Skin of body (tissue), 2 donors: Measurements from ENCODE around the gene TASP1. TPM values are rescaled to one million over a fixed set of nuclear protein-coding genes. Genes with fewer than 3 reads are reported as not detected.
"Not testable (repeated sequence)": the region's sequence is repeated elsewhere in the genome, so short reads cannot be mapped to it uniquely, and the experiment has no call there.

Experiments used
- DNase-seq: peaks from one replicate; lab custom pipeline; 2025; lab: John Stamatoyannopoulos, UW
- total RNA-seq: library from RNA; depleted of rRNA; stranded (reverse); fragments of >200 nt; gene quantifications from one replicate; pipeline ENCODE4 v1.2.3, GENCODE V29; 2014

TASP1 gene
- total RNA-seq, 1 donor from 2014 or later: 18.5 TPM

DNA sequence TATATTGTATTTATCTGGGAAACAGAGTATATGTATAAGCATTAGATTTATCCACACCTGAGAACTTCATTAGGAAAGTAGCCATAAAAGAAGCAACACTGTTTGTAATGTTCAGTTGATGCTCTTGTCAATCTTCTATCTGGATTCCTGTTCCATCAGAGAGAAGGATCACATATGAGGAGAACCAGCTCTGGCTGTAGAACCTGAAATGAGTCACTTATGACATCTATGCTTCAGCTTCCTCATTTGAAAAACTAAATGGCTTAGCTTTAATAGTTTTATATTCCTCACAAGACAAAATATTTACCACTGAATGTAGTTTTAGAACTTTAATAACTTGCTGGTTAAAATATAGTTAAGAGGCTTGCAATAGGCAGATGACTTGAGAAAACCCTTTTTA is 144.7 kb downstream of the TASP1 start:
- no peak for DNase-seq

DNA sequence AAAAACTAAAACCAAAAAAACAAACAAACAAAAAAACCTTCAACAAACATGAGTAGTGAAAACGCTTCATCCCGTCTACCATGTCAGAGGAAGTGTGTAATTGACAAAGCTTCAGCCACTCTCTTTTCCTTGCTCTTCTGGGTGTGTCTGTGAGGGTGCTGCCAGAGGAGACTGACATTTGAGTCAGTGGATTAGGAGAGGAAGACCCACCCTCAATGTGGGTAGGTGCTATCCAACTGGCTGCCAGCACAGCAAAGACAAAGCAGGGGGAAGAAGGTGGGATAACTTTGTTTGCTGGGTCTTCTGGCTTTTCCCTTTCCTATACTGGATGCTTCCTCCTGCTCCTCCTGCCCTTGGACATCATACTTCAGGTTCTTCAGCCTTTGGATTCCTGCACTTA is 145.6 kb downstream of the TASP1 start:
- no peak for DNase-seq

DNA sequence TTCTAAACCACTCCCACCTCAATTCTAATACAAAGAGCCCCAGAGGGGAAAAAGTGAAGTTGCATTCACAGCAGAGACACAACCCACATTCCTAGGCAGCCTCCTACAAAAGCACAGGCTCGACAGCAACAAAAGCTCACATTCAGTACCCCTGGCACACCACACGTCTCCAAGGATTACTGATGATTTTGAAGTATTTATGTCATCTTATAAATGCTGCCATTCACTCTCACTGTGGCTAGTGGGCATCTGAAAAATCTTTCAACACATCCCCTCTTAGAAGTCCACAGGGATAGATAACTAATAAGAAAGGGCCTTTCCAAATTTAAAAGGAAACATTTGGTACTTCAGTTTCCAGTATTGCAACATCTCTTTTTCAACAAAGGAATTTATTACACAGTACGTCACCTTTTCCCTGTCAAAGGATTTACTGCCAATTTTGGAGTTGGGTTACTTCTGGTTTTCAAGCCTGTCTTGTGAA is 146.7 kb downstream of the TASP1 start:
- DNase-seq: peak; percentile 88

DNA sequence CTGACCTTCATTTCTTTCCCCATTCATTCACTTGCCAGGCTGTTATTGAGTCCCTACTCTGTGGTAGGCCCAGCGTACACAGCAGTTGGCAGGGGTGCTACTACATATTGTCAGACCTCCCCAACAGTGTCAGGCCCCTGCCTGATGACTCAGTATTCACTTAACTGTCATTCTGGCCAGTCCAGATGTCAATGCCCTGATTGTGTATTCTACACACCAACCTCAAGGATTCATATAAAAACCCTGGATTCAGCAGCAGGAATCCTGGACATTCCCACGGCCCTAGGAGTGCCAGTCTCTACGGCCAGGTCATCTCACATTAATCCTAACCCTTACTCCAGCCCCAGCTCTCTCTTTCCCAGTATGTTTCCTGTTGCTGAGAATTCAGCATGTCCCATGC is 151.5 kb downstream of the TASP1 start:
- no peak for DNase-seq

DNA sequence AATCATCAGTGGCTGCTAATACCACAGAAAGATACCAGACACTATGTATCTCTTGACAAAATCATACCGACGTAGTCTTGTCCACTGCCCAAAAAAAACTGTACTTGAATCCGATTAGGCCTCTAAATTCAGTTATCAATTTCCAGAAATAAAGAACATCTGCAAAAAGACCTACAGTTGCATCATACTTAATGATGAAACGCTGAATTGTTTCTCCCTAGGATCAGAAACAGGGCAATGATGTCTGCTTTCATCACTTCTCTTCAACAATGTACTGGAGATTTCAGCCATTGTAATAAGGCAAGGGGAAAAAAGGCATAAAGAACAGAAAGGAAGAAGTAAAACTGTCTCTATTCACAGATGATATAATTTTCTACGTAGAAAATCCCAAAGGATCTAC is 152.0 kb downstream of the TASP1 start:
- DNase-seq: no peak

DNA sequence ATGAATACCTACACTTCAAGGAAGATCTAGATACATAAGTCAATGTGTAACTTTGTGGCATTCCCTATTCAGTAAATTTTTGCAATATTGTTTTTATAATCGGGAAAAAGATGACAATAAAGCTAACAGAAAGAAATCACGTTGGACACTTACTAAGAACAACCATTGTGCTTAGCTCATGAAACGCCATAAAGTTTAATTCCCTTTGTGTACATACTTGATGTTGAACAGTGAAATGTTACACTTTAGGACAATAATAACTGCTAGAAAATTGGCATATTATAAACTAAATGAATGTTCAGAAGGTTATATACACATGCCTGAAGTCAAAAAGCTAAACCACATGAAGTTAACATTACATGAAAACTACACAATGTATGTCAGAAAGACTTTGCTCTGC is 153.2 kb downstream of the TASP1 start:
- no peak for DNase-seq

DNA sequence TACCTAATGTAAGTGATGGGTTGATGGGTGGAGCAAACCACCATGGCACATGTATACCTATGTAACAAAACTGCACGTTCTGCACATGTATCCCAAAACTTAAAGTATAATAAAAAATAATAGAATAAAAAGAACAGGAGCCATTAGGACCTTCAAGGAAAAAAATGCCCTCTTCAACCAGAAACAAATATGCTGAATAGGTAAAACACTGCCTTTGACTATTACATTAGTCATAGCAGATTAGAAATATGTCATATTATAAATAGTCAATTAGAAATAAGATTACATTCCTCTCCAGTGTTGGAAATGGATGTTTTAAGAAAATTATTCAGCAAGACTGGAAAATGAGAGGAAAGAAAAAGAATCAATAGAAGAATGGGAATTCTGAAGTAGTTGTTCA is 153.7 kb downstream of the TASP1 start:
- not testable (repeated sequence) for DNase-seq

DNA sequence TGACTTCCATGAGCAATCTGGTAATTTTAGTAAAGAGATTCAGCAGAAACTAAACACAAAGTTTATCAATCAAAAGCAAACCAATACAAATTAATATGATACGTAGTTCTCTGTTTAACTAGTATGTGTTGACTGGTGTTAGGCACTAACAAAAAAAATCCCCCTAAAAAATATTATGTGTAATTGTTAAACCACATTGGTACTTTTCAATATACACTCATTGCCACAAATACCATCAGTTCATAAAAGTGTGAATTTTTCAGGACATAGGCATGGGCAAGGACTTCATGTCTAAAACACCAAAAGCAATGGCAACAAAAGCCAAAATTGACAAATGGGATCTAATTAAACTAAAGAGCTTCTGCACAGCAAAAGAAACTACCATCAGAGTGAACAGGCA is 155.3 kb downstream of the TASP1 start:
- not testable (repeated sequence) for DNase-seq

DNA sequence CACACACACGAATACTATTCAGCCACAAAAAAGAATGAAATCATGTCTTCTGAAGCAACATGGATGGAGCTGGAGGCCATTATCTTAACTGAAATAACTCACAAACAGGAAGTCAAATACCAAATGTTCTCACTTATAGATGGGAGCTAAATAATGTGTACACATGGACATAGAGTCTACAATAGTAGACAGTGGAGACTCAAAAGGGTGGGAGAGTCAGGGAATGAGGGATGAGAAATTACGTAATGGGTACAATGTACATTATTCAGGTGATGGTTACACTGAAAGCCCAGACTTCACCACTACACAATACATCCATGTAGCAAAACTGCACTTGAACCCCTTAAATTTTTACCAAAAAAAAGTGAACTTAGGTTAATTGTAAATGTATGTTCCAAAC is 160.4 kb downstream of the TASP1 start:
- DNase-seq: no peak

DNA sequence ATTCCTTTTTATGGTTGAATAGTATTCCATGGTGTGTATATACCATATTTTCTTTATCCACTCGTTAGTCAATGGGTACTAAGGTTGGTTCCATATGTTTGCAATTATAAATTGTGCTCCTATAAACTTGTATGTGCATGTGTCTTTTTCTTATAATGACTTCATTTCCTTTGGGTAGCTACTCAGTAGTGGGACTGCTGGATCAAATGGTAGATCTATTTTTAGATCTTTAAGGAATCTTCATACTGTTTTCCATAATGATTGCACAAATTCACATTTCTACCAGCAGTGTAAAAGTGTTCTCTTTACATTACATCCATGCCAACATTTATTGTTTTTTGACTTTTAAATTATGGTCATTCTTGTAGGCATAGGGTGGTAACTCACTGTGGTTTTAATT is 164.3 kb downstream of the TASP1 start:
- no peak for DNase-seq

DNA sequence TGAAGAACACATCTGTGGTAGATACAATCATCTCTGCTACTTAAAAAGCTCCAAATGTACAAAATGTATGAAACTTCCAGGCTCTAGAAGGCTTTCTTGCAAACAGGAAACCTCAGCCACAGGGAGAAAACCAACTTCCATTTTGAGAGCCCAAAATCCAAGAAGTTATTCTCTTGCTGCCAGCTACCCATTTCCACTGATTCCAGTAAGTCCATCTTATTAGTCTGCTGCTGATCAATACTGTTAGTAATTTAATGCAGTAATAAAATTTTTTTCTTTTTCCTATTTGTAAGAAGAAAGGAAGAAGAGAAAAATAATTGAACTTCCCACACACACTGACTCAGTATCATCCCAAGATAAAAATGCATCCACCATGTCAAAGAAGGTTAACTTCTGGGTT is 169.5 kb downstream of the TASP1 start:
- no peak for DNase-seq

DNA sequence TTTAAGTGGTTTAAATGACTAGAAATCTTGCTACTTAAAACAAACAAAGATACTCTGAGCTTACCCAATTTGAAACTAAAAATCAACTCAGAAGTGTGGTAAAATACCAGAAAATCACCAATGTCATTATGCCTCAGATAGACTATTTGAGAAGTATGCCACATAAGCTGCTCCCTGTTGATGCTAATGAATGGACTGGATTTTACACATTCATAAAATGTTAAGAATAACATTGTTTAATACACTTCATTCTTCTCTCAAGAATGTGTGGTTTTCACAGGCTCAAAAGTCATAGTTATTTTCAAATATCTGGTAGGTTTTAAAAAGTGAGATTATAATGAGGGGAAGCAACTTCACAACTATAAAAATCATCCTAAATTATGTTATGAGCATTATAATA is 170.6 kb downstream of the TASP1 start:
- no peak for DNase-seq

DNA sequence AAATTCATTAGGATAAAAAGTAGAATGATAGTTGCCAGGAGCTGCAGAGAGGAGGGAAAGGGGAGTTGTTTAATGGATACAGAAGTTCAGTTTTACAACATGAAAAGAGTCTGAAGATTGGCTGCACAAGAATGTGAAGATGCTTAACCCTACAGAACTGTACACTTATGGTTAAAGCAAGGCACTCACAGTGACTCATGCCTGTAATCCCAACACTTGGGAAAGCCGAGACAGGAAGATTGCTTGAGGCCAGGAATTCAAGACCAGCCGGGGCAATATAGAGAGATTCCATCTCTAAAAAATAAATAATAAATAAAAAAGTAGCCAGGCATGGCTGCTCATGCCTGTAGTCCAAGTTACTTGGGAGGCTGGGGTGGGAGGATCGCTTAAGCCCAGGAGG is 174.0 kb downstream of the TASP1 start:
- no peak for DNase-seq

DNA sequence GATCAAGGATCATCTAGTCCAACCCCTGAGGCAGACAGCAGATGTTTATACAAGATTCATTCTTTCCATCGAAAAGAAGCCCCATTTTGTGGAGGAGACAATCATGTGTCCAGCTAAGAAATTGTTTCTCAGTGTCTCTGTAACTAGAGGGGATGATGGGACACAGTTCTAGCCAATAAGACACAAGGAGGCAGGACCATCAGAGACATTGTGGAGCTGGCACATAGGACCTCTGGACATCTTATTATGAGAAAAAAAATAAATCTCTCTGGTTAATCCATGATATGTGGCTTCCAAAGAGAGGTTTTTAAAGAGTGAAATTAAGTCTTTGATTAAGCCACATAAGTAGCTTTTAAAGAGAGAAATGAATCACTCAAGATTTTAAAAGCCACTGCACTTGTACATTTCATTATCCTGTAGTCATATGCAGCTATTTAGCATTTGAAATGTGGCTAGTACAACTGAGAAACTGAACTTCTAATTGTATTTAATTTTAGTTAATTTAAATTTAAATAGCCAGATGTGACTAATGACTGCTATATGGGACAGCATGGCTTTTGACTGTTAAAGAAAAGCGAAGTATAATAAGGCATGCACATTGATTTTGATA is 176.8 kb downstream of the TASP1 start:
- DNase-seq: no peak

DNA sequence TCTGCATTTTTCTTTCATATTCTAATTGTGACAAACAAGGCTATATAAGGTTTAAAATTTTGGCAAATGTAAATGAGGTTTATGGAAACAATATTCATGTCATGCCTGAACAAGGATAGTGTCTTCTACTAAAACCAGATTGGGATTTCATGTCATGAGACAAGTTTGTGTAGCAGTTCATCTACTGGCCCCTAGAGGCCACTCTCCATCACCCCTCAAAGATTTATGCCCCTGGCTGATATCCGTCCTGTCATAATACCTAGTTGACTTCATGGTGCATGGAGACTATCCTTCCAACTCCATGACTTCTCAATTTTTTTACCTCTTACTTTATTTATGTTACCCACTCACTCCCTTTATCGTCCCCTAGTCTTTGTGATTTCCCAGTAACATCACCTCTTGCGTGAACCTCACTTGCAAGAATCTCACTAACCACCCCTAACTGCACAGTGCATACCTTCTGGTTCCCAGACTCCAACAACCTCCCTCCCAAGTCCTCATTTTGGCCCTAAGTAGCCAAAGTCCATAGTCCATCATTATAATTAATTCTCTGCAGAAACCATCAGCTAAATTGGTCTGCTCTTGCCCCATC is 179.8 kb downstream of the TASP1 start:
- DNase-seq: no peak

DNA sequence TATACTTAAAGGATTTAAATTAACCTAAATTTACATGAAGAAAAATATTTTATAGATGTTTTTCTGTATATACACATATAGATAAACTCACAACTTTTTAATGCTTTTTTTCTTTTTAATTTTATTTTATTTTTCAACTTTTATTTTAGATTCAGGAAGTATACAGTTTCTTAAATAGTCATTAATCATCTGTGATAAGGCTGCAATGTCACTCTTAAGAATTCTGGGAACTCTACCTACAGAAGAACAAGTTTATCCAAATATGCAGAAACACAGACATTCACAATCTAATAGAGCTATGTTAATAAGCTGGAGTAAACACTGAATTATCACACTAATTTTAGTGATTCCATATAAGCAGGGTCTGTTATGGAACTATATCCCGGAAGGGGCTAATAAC is 181.2 kb downstream of the TASP1 start:
- DNase-seq: no peak

DNA sequence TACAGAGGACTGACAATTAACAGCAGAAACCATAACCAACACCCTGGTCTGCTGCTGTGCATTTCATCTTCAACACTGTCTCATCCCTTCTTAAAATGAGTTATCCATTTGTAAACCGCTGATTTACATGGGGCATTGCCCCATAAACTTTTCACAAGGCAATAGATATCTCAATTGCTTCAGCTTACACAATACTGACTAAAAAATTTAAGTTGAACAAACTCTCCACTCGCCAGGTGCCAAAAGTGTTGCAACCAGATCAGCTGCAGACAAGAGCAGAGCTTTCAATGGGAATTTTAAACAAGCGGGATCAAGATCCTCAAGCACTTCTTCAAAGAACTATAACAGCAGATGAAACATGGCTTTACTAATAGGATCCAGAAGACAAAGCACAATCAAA is 183.0 kb downstream of the TASP1 start:
- DNase-seq: no peak

DNA sequence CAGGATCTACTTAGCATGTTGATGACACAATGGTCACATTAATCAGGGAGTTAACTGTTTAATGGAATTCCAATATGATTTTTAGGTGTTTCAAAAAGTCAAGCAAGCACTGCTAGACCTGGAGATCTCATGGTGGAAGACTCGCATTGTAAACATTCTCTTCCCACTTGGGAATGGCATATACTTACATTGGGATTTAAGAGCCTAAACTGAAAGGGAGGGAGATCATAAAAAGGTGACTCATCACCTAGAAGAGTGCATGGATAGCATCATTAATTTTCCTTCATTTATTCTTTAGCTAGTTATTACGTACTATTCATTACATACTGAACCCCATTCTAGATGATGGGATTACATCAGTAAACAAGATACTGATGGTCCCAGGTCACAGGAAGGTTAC is 185.4 kb downstream of the TASP1 start:
- no peak for DNase-seq

DNA sequence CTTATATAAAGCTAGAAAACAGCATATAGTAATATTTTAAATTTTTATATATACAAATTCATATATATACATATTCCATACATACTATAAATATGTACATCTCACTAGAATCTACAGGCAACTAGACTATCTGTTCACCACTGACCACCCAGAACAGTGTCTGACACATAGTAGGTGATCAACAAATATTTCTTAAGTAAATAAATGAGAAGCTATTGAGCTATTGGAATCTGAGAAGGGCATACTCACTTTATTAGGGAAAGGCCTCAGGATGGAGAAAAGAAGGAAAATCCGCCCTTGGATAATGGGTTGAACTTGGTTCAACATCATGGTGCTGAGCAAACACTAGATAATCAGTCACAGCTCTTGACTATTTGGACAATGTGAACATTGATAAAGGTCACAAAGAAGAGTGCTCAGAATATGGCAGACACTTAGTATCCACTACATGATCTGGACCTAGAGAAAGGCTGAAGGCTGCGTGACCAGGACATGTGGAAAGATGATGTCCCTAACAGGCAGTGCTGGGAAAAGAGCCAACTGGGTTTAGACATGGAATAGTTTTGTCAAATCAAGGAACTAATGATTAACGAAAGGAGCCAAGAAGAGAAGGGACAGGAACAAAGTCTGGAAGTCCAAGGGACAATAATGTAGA is 186.1 kb downstream of the TASP1 start:
- DNase-seq: no peak

DNA sequence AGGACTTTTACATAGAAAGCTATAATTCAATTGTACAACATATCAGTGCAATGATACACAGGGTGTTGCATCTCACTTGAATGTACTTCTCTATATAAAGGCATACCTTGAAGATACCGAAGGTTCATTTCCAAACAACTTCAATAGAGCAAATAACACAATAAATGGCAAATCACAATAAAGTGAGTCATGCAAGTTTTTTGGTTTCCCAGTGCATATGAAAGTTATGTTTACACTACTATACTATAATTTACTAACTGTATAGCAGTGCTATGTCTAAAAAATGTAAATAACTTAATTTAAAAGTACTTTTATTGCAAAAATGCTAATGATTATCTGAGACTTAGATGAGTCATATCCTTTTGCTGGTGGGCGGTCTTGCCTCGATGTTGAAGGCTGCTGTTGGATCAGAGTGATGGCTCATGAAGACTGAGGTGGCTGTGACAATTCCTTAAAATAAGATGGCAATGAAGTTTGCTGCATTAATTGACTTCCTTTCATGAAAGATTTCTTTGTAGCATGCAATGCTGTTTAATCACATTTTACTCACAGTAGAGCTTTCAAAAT is 188.8 kb downstream of the TASP1 start:
- no peak for DNase-seq

DNA sequence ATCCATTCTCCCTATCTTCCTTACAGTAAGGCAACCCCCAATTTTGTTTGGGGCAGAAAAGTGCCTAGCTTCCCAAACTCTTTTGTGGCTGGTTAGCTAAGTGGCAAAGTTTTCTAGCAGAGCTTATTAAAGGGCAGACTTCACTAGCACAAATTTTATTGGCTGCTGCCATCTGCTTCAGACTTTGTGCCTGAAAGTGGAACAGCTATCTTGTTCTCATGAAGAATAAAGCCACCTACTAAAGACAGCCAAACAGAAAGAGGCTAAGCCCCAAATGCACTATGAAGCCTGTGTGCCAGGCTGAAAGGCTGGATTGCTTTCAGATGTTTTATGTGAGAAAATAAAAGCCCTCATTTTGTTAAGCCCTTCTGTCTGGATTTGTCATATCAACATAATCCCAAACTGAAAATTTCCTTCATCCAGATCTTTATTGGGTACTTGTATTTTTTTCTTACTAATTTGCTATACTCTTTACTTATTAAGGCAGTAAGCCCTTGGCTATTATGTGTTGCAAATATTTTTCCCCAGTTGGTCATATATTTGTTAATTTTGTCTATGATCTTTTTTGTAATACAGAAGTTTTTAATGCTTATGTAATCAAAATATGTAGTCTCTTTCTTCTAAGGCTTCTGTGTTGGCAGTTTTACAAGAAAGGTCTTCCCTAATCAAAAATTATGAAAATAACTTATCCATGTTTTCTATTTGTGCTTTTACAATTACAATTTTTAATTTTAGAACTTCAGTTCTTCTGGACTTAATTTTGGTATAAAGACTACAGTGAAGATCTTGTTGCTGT is 191.1 kb downstream of the TASP1 start:
- DNase-seq: no peak

DNA sequence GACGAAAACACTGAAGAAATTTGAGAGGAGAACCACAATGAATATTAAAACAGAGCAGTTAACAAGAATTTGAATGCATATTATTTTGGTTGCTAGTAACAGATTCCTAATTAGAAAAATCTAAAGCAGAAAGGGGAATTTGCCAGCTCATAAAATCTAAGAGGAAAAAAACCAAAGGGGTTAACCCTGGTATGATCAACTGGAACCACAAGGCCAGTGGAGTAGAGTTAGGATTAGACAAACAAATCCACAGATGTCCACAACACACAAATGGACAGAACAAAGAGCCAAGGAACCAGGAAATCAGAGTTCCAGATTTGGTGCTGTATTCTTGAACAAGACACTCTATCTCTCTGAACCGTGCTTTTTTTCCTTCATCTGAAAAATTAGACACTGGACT is 195.0 kb downstream of the TASP1 start:
- DNase-seq: no peak
